Left ventricle myocardium inferior (tissue), 1 donor: ENCODE results near the gene ITLN2. TPM values are rescaled to one million over a fixed set of nuclear protein-coding genes. Genes with fewer than 3 reads are reported as not detected.
A peak's percentile ranks its signal among the peaks of the same experiment; 100 is the strongest.
"Not testable (repeated sequence)": the region's sequence is repeated elsewhere in the genome, so short reads cannot be mapped to it uniquely, and the experiment has no call there.

ENCODE experiments used
- DNase-seq: peaks from one replicate; pipeline ENCODE4 v3.0.0-alpha.2; 2020
- H3K27ac ChIP-seq: fragments of 200-600 bp; replicated peaks from 2 replicates; pipeline ENCODE4 v1.8.0; 2021
- H3K27me3 ChIP-seq: fragments of 200-600 bp; 2 replicates; pipeline ENCODE4 v1.8.0; 2021; ENCODE audit warnings: low read depth
- H3K36me3 ChIP-seq: fragments of 200-600 bp; 2 replicates; pipeline ENCODE4 v1.8.0; 2021
- H3K4me1 ChIP-seq: fragments of 200-600 bp; 2 replicates; pipeline ENCODE4 v1.8.0; 2021
- H3K4me3 ChIP-seq: fragments of 200-600 bp; 2 replicates; pipeline ENCODE4 v1.8.0; 2021; ENCODE audit warnings: mild to moderate bottlenecking, moderate library complexity
- H3K9me3 ChIP-seq: fragments of 200-600 bp; replicated peaks from 2 replicates; pipeline ENCODE4 v1.8.0; 2021
- intact Hi-C: fragments of 100-400 bp; cut with micrococcal nuclease; formaldehyde crosslinking; loops from one replicate; pipeline ENCODE4 v1.11.0; 2022
- total RNA-seq: library from RNA; stranded (reverse); fragmentation: NEBNext Ultra II Directional; extraction: Animal tissue kit (Norgen Biotek cat#: 25700); gene quantifications from one replicate; pipeline ENCODE4 v1.2.1, GENCODE V29; 2021
- TF ChIP-seq, protein P1 (sequence below): fragments of 200-600 bp; IDR thresholded peaks from 2 replicates; pipeline ENCODE4 v1.8.0; 2021; ENCODE audit warnings: antibody characterized with exemption, mild to moderate bottlenecking, borderline replicate concordance
- donor health status: DM: no; HTN: yes; CAD: no; lungs with severe emphysema.

ITLN2 gene
- total RNA-seq, 1 donor from 2014 or later: 0.19 TPM

DNA sequence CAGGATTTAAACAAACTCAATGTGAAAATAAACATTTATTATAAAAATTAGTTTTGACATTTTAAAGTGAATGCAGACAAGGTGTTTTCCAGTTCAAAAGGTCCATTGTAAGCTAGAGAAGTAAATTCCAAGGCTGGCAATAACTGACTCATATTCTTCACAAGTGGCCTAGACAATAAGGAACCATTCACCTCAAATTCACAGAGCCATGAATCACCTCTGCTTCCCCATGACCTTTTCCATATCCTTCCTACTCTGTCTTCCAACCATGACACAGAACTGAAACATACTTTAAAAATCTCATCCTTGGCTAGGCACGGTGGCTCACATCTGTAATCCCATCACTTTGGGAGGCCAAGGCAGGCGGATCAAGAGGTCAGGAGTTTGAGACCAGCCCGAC, 41.6 kb upstream of the ITLN2 start:
- Histone ChIP-seq H3K9me3 (no peaks in the 10 kb centered on the region), H3K27me3 (no peaks in the 10 kb centered on the region), H3K4me3 (no peak overlapping the region), H3K27ac (no peak overlapping the region), H3K4me1 (peaks cover 9% of the 10 kb centered on the region), H3K36me3 (peaks cover 17% of the 10 kb centered on the region)
- intact Hi-C loops: loop anchor here (5.0 to 10.0 kb wide), 2 partner anchors 59 to 101 kb away; partner anchors contain the start of gene KLHDC9
- TF ChIP-seq, protein P1, sequence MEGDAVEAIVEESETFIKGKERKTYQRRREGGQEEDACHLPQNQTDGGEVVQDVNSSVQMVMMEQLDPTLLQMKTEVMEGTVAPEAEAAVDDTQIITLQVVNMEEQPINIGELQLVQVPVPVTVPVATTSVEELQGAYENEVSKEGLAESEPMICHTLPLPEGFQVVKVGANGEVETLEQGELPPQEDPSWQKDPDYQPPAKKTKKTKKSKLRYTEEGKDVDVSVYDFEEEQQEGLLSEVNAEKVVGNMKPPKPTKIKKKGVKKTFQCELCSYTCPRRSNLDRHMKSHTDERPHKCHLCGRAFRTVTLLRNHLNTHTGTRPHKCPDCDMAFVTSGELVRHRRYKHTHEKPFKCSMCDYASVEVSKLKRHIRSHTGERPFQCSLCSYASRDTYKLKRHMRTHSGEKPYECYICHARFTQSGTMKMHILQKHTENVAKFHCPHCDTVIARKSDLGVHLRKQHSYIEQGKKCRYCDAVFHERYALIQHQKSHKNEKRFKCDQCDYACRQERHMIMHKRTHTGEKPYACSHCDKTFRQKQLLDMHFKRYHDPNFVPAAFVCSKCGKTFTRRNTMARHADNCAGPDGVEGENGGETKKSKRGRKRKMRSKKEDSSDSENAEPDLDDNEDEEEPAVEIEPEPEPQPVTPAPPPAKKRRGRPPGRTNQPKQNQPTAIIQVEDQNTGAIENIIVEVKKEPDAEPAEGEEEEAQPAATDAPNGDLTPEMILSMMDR: no peak
- no peak for DNase-seq

DNA sequence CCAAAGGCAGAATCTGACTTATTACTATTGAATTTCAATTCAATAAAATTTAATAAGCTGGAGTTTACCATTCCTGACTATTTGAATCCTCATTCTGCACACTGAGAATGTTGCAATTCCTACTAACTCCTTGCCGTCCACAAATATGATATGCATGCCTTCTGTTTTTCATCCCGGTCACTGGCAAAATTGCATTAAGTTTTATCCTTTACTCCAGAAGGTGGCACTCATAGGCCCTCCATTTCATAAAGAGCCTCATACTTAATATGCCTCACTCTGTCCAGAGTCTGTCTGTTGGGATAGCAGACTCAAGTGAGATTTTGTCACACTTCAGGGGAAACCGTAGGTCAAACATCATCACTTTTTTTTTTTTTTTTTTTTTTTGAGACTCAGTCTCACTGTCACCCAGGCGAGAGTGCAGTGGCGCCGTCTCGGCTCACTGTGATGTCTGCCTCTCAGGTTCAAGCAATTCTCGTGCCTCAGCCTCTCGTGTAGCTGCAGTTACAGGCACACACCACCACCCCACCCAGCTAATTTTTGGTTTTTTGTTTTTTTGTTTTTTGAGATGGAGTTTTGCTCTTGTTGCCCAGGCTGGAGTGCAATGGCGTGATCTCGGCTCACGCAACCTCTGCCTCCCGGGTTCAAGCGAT, 39.1 kb upstream of the ITLN2 start:
- H3K27ac ChIP-seq: no peak overlapping the region
- H3K4me3 ChIP-seq: no peak overlapping the region
- TF ChIP-seq, protein P1: peak; percentile 45
- DNase-seq: no peak
- H3K27me3 ChIP-seq: no peaks in the 10 kb centered on the region
- H3K36me3 ChIP-seq: peaks cover 4% of the 10 kb centered on the region
- H3K9me3 ChIP-seq: no peaks in the 10 kb centered on the region
- intact Hi-C loops: loop anchor here (10.0 kb wide), 1 partner anchor 61 kb away; no protein-coding TSS in a partner anchor
- H3K4me1 ChIP-seq: peaks cover 16% of the 10 kb centered on the region

DNA sequence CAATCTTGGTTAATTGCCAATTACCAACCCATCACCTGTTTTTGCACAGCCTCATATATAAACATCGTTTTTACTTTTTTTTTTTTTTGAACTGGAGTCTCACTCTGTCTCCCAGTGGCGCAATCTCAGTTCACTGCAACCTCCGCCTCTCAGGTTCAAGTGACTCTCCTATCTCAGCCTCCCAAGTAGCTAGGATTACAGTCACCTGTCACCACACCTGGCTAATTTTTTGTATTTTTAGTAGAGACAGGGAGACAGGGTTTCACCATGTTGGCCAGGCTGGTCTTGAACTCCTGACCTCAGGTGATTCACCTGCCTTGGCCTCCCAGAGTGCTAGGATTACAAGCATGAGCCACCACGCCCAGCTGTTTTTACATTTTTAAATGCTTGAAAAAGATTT, 37.4 kb upstream of the ITLN2 start:
- H3K4me1 ChIP-seq, H3K27ac ChIP-seq, H3K9me3 ChIP-seq, H3K36me3 ChIP-seq, H3K27me3 ChIP-seq, H3K4me3 ChIP-seq, DNase-seq: not testable (repeated sequence)
- intact Hi-C loops: loop anchor here (10.0 kb wide), 1 partner anchor 63 kb away; no protein-coding TSS in a partner anchor

DNA sequence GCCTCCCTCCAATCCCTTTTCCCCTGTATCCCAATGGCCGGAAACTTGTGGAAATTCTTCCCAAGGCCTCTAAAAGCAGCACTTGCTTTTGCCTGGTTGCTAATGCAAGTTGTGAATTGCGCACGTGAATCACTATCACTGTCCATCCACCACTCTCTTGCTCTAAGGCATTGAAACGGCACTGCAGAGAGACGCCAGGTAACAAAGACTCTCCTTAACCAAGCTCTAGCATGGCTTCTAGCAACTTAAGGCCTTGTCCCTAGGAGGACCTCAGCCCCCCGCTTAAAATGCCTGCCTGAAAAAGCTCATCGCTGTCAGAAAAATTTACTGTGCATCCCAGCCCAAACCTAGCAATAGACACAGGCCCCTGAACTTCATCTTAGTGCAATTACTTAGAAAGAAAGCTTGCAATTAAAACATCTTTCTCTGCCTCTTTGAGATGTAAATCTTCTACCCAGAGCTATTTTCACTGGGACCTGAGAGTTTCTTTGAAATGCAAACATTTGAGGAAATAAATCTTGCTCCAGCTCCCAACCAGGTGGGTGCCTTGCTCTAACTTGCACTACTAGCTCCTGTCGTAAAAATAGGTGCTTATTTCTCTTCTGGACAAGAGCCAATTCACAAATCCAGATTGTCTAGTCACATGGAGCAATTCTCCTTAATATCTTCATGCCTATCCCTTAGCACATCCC, 32.9 kb upstream of the ITLN2 start:
- Histone ChIP-seq H3K27me3 (peaks cover 14% of the 10 kb centered on the region), H3K4me3 (no peak overlapping the region), H3K9me3 (no peaks in the 10 kb centered on the region), H3K4me1 (peaks cover 9% of the 10 kb centered on the region), H3K36me3 (no peaks in the 10 kb centered on the region), H3K27ac (no peak overlapping the region)
- DNase-seq: no peak
- TF ChIP-seq, protein P1: no peak
- intact Hi-C loops: no loop called here

DNA sequence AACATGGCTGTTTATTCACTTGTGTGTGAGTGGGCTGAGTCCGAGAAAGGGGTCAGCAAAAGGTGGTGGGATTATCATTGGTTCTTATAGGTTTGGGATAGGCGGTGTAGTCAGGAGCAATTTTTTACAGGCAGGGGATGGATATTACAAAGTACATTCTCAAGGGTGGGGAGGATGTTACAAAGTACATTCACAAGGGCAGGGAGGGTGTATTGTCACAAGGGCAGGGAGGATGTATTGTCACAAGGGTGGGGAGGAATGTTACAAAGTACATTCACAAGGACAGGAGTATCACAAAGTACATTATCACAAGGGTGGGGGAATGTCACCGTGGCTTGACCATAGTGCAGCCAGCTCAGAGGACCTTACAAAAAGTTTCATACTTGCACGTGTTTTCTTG, 31.1 kb upstream of the ITLN2 start:
- H3K27ac ChIP-seq: no peak overlapping the region
- H3K4me1 ChIP-seq: peaks cover 19% of the 10 kb centered on the region
- TF ChIP-seq, protein P1: no peak
- peaks cover 32% of the 10 kb centered on the region for H3K27me3 ChIP-seq
- DNase-seq: no peak
- H3K9me3 ChIP-seq: no peaks in the 10 kb centered on the region
- no peaks in the 10 kb centered on the region for H3K36me3 ChIP-seq
- H3K4me3 ChIP-seq: no peak overlapping the region
- intact Hi-C loops: no loop called here
